Loucy (cell line): Measurements from ENCODE around the gene NRG2.

Experiments
- H2AFZ ChIP-seq: fragments of 200-600 bp; sonication (generic); 2 replicates; pipeline ENCODE4 v1.6.0; 2016; ENCODE audit warnings: antibody characterized with exemption, mild to moderate bottlenecking, low read length, moderate library complexity
- H3F3A ChIP-seq: fragments of 200-600 bp; 2 replicates; pipeline ENCODE4 v1.6.0; 2016; ENCODE audit warnings: antibody characterized with exemption, low read depth, mild to moderate bottlenecking
- H3K27me3 ChIP-seq: fragments of 200-600 bp; sonication (generic); 2 replicates; pipeline ENCODE4 v1.6.1; 2014; ENCODE audit warnings: low read length, mild to moderate bottlenecking; ENCODE audit not compliant: insufficient read depth, poor library complexity, severe bottlenecking
- H3K36me3 ChIP-seq: fragments of 200-600 bp; sonication (generic); 2 replicates; pipeline ENCODE4 v1.6.1; 2016; ENCODE audit warnings: low read length; ENCODE audit not compliant: insufficient read depth
- H3K4me1 ChIP-seq: fragments of 200-600 bp; sonication (generic); 2 replicates; pipeline ENCODE4 v1.5.1; 2014; ENCODE audit warnings: low read length, mild to moderate bottlenecking; ENCODE audit not compliant: insufficient read depth, poor library complexity, severe bottlenecking
- H3K4me2 ChIP-seq: fragments of 200-600 bp; sonication (generic); 2 replicates; pipeline ENCODE4 v1.6.0; 2014; ENCODE audit warnings: antibody characterized with exemption, low read length, low read depth, mild to moderate bottlenecking; ENCODE audit not compliant: poor library complexity, severe bottlenecking
- H3K4me3 ChIP-seq: fragments of 200-600 bp; sonication (generic); 2 replicates; pipeline ENCODE4 v1.5.1; 2014; ENCODE audit warnings: low read length, mild to moderate bottlenecking, mixed read lengths; ENCODE audit not compliant: poor library complexity, severe bottlenecking
- H3K79me2 ChIP-seq: fragments of 200-600 bp; sonication (generic); 2 replicates; pipeline ENCODE4 v1.6.1; 2014; ENCODE audit warnings: low read length; ENCODE audit not compliant: insufficient read depth
- H3K9ac ChIP-seq: fragments of 200-600 bp; sonication (generic); 2 replicates; pipeline ENCODE4 v1.6.0; 2014; ENCODE audit warnings: mild to moderate bottlenecking, low read depth, low read length, moderate library complexity; ENCODE audit not compliant: poor library complexity, severe bottlenecking
- H3K9me2 ChIP-seq: fragments of 200-600 bp; sonication (generic); replicated peaks from 2 replicates; pipeline ENCODE4 v1.6.1; 2016; ENCODE audit warnings: low read depth, low read length, mixed read lengths
- H3K9me3 ChIP-seq: fragments of 200-600 bp; sonication (generic); 2 replicates; pipeline ENCODE4 v1.6.1; 2014; ENCODE audit warnings: mild to moderate bottlenecking, antibody characterized with exemption, low read length, low read depth; ENCODE audit not compliant: insufficient read depth
- H4K20me1 ChIP-seq: fragments of 200-600 bp; sonication (generic); 2 replicates; pipeline ENCODE4 v1.6.0; 2014; ENCODE audit warnings: antibody characterized with exemption, low read length, mild to moderate bottlenecking; ENCODE audit not compliant: insufficient read depth, poor library complexity, severe bottlenecking
- CTCF ChIP-seq: fragments of 200-600 bp; sonication (generic); conservative IDR thresholded peaks from 2 replicates; pipeline ENCODE4 v1.5.1; 2014; ENCODE audit warnings: mild to moderate bottlenecking, antibody characterized with exemption, low read length
- EZH2phosphoT487 ChIP-seq: fragments of 200-600 bp; IDR thresholded peaks from 2 replicates; pipeline ENCODE4 v1.6.1; 2018; ENCODE audit warnings: antibody characterized with exemption, mild to moderate bottlenecking, moderate library complexity, borderline replicate concordance

Gene NRG2

GRCh38 chr5:139877129-139877597 is 165.9 kb downstream of the NRG2 start:
- H3K79me2 ChIP-seq = no peaks in the 10 kb centered on the region
- no peaks in the 10 kb centered on the region for H3K9me3 ChIP-seq
- no peaks in the 10 kb centered on the region for H3K36me3 ChIP-seq
- H3K4me3 ChIP-seq = no peak overlapping the region
- no peaks in the 10 kb centered on the region for H3K27me3 ChIP-seq
- no peaks in the 10 kb centered on the region for H3K4me1 ChIP-seq
- no peak overlapping the region for H3K9ac ChIP-seq
- H4K20me1 ChIP-seq = no peaks in the 10 kb centered on the region
- H3K4me2 ChIP-seq = no peak overlapping the region
- TF ChIP-seq EZH2phosphoT487 (no peak), CTCF (no peak)
- H3F3A ChIP-seq = no peaks in the 10 kb centered on the region
- no peaks in the 10 kb centered on the region for H3K9me2 ChIP-seq
- H2AFZ ChIP-seq = no peak overlapping the region

GRCh38 chr5:139875957-139876356 is 167.1 kb downstream of the NRG2 start:
- no peaks in the 10 kb centered on the region for H3K27me3 ChIP-seq
- no peaks in the 10 kb centered on the region for H3K9me3 ChIP-seq
- H3F3A ChIP-seq = no peaks in the 10 kb centered on the region
- H3K79me2 ChIP-seq = no peaks in the 10 kb centered on the region
- no peak overlapping the region for H3K4me3 ChIP-seq
- H3K9me2 ChIP-seq = no peaks in the 10 kb centered on the region
- TF ChIP-seq EZH2phosphoT487 (no peak), CTCF (no peak)
- no peak overlapping the region for H3K9ac ChIP-seq
- H3K4me1 ChIP-seq = no peaks in the 10 kb centered on the region
- H2AFZ ChIP-seq = no peak overlapping the region
- no peak overlapping the region for H3K4me2 ChIP-seq
- H3K36me3 ChIP-seq = no peaks in the 10 kb centered on the region
- no peaks in the 10 kb centered on the region for H4K20me1 ChIP-seq

GRCh38 chr5:139872851-139873794 is 170.0 kb downstream of the NRG2 start:
- no peaks in the 10 kb centered on the region for H3K36me3 ChIP-seq
- no peak overlapping the region for H2AFZ ChIP-seq
- H3K4me2 ChIP-seq = no peak overlapping the region
- H3K4me3 ChIP-seq = no peak overlapping the region
- no peaks in the 10 kb centered on the region for H4K20me1 ChIP-seq
- no peak overlapping the region for H3K9ac ChIP-seq
- TF ChIP-seq CTCF (no peak), EZH2phosphoT487 (no peak)
- no peaks in the 10 kb centered on the region for H3K27me3 ChIP-seq
- no peaks in the 10 kb centered on the region for H3F3A ChIP-seq
- H3K79me2 ChIP-seq = no peaks in the 10 kb centered on the region
- no peaks in the 10 kb centered on the region for H3K4me1 ChIP-seq
- H3K9me2 ChIP-seq = no peaks in the 10 kb centered on the region
- no peaks in the 10 kb centered on the region for H3K9me3 ChIP-seq
